T-cell (primary cell): ENCODE measurements around the gene S1PR5. TPM values are rescaled to one million over a fixed set of nuclear protein-coding genes. Genes with fewer than 3 reads are reported as not detected.
"Not testable (repeated sequence)": the region's sequence is repeated elsewhere in the genome, so short reads cannot be mapped to it uniquely, and the experiment has no call there.

Source experiments
- ATAC-seq, 4 experiments: fragments of 200-7000 bp in 3 of 4; fragments of 150-1000 bp in 1 of 4; cut with Tn5 transposase; replicated peaks in 1 of 4; 1 replicate in 3 of 4; 2 replicates in 1 of 4; pipeline ENCODE4 v1.10.0; 2021; ENCODE audit warnings: moderate library complexity in 3 of 4, mild to moderate bottlenecking in 2 of 4, moderate number of reproducible peaks in 1 of 4
- CTCF ChIA-PET, 2 donors: fragments of 300-600 bp; sonication (Branson Sonifier 250); formaldehyde crosslinking; loops; one replicate each; lab custom pipeline; 2022; ENCODE audit warnings: antibody characterized with exemption in 2 of 2; lab: Charles Lee
- POLR2A ChIA-PET, 2 donors: fragments of 300-600 bp; sonication (Branson Sonifier 250); formaldehyde crosslinking; loops; one replicate each; lab custom pipeline; 2022; ENCODE audit warnings: antibody characterized with exemption in 2 of 2; lab: Charles Lee
- DNase-seq, 35 experiments: peaks; one replicate each; pipeline versions ENCODE4 v3.0.0 to v3.0.0-alpha.2; 2013 to 2023
- H3K27ac ChIP-seq: one replicate; pipeline ENCODE4 v1.5.1; 2013; ENCODE audit warnings: low read length
- H3K27me3 ChIP-seq, 2 experiments: replicated peaks in 1 of 2; 1 replicate in 1 of 2; 2 replicates in 1 of 2; pipeline versions ENCODE4 v1.6.1 to v1.7.0; 2013; ENCODE audit warnings: low read length in 1 of 2, mixed read lengths in 1 of 2; ENCODE audit not compliant: control insufficient read depth in 2 of 2, insufficient read depth in 2 of 2; ENCODE audit errors: extremely low read depth in 1 of 2
- H3K36me3 ChIP-seq, 2 donors: 1 replicate in 1 of 2; 2 replicates in 1 of 2; pipeline versions ENCODE4 v1.6.1 to v1.7.0; 2013; ENCODE audit warnings: low read length in 1 of 2; ENCODE audit not compliant: control insufficient read depth in 2 of 2, insufficient read depth in 1 of 2; ENCODE audit errors: extremely low read depth in 1 of 2
- H3K4me1 ChIP-seq, 2 experiments: 1 replicate in 1 of 2; 2 replicates in 1 of 2; pipeline versions ENCODE4 v1.6.1 to v1.7.0; 2013; ENCODE audit warnings: low read length in 2 of 2, mixed read lengths in 1 of 2; ENCODE audit not compliant: insufficient read depth in 2 of 2, control insufficient read depth in 1 of 2; ENCODE audit errors: extremely low read depth in 1 of 2
- H3K4me3 ChIP-seq, 2 donors: 1 replicate in 1 of 2; 2 replicates in 1 of 2; pipeline versions ENCODE4 v1.5.1 to v1.7.0; 2013; ENCODE audit warnings: mild to moderate bottlenecking in 2 of 2, low read length in 1 of 2, moderate library complexity in 1 of 2; ENCODE audit not compliant: control insufficient read depth in 1 of 2; ENCODE audit errors: extremely low read depth in 1 of 2
- H3K9me3 ChIP-seq: 2 replicates; pipeline ENCODE4 v1.7.0; 2013
- H3K27ac Mint-ChIP-seq, 2 donors: one replicate each; pipeline ENCODE4 v1.8.0; 2020 to 2021; ENCODE audit warnings: mild to moderate bottlenecking in 2 of 2, mixed read lengths in 2 of 2
- H3K27me3 Mint-ChIP-seq, 2 donors: one replicate each; pipeline ENCODE4 v1.8.0; 2021 to 2022; ENCODE audit warnings: mixed read lengths in 2 of 2
- H3K36me3 Mint-ChIP-seq: one replicate; pipeline ENCODE4 v1.8.0; 2021; ENCODE audit warnings: mixed read lengths
- H3K4me1 Mint-ChIP-seq, 3 donors: one replicate each; pipeline ENCODE4 v1.8.0; 2020 to 2022; ENCODE audit warnings: mixed read lengths in 3 of 3, mild to moderate bottlenecking in 1 of 3
- H3K4me3 Mint-ChIP-seq, 3 donors: one replicate each; pipeline ENCODE4 v1.8.0; 2020 to 2022; ENCODE audit warnings: mild to moderate bottlenecking in 3 of 3, mixed read lengths in 3 of 3, moderate library complexity in 3 of 3
- H3K9me3 Mint-ChIP-seq, 3 donors: one replicate each; pipeline ENCODE4 v1.8.0; 2020 to 2022; ENCODE audit warnings: mixed read lengths in 3 of 3
- WGBS: methylation state at CpG from one replicate; pipeline ENCODE4 v1.1.5; 2013; ENCODE audit warnings: missing lambda C conversion rate; ENCODE audit not compliant: insufficient coverage; 5-methylcytosine and 5-hydroxymethylcytosine counted together
- total RNA-seq, 35 experiments: library from RNA in 6 of 35; stranded (reverse) in 6 of 35; fragments of 120-200 nt in 1 of 35; gene quantifications; one replicate each; pipeline versions ENCODE4 v1.2.1 to v1.2.4 and lab custom pipeline; 2013 to 2026

The S1PR5 gene
- total RNA-seq, 5 donors from 2014 or later (not counting 1 experiment from before 2014, with no cell fraction given): 1.9 to 25.0 (median 6.5) TPM

DNA sequence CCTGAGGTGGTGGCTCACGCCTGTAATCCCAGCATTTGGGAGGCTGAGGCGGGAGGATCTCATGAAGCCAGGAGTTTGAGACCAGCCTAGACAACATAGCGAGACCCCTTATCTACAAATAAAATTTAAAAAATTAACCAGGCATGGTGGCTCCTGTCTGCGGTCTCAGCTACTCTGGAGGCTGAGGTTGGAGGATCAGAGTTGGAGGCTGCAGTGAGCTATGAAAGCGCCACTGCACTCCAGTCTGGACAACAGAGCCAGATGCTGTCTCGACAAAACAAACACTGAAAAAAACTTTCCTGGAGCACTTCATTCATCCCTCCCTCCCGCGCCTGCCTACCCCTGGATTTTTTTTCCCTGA lies 25.8 kb upstream of the S1PR5 start:
- ATAC-seq: no peak
- WGBS: 60% methylated on average over 6 of the region's 8 CpGs
- ChIA-PET CTCF (interaction anchor here (0.5 to 1.4 kb wide), 6 partner anchors 8 to 210 kb away, joined by 3 to 5 read pairs (median 3); partner anchors contain the start of gene CDC37 (in 1 of the 2)), POLR2A (interaction anchor here in 1 of 2 donors (0.7 kb wide), 2 partner anchors 26 to 159 kb away, joined by 8 to 10 read pairs; no protein-coding TSS in a partner anchor)
- Histone ChIP-seq H3K9me3 (no peaks in the 10 kb centered on the region), H3K4me3 (peak overlapping the region; percentile 35 to 91), H3K36me3 (peaks cover 2 to 11% of the 10 kb centered on the region in 2 donors), H3K4me1 (peaks cover 4 to 32% of the 10 kb centered on the region in 2 experiments), H3K27ac (peak overlapping the region; percentile 13), H3K27me3 (peaks cover 0 to 24% of the 10 kb centered on the region in 2 experiments)
- H3K4me1 Mint-ChIP-seq: peaks cover 12 to 17% (median 16%) of the 10 kb centered on the region in 3 donors
- H3K27me3 Mint-ChIP-seq: peaks cover 10 to 18% of the 10 kb centered on the region in 2 donors
- H3K36me3 Mint-ChIP-seq: peaks cover 3% of the 10 kb centered on the region
- DNase-seq: no peak
- peak overlapping the region; percentile 79 for H3K27ac Mint-ChIP-seq
- H3K9me3 Mint-ChIP-seq: no peaks in the 10 kb centered on the region
- peak overlapping the region; percentile 71 to 78 (median 75) for H3K4me3 Mint-ChIP-seq

GRCh38 chr19:10539016-10539415 lies 21.8 kb upstream of the S1PR5 start:
- H3K36me3 ChIP-seq, H3K4me3 Mint-ChIP-seq, ATAC-seq, POLR2A ChIA-PET, H3K27ac Mint-ChIP-seq, H3K4me1 ChIP-seq, H3K36me3 Mint-ChIP-seq, H3K9me3 ChIP-seq, H3K27ac ChIP-seq, H3K4me1 Mint-ChIP-seq, H3K4me3 ChIP-seq, DNase-seq, H3K9me3 Mint-ChIP-seq: not testable (repeated sequence)
- peaks cover 0 to 39% of the 10 kb centered on the region in 2 experiments for H3K27me3 ChIP-seq
- CTCF ChIA-PET: interaction anchor here in 1 of 2 donors (0.6 kb wide), 1 partner anchor 30 kb away, joined by 4 read pairs; no protein-coding TSS in a partner anchor
- 28% methylated on average over 5 of the region's 9 CpGs for WGBS
- H3K27me3 Mint-ChIP-seq: peaks cover 15 to 31% of the 10 kb centered on the region in 2 donors

GRCh38 chr19:10538204-10538983 lies 21.1 kb upstream of the S1PR5 start:
- Mint-ChIP-seq H3K27ac (no peak overlapping the region), H3K36me3 (no peaks in the 10 kb centered on the region), H3K27me3 (peaks cover 15 to 32% of the 10 kb centered on the region in 2 donors), H3K4me3 (no peak overlapping the region), H3K9me3 (no peaks in the 10 kb centered on the region), H3K4me1 (peaks cover 0 to 3% (median 3%) of the 10 kb centered on the region in 3 donors)
- Histone ChIP-seq H3K27me3 (peaks cover 0 to 39% of the 10 kb centered on the region in 2 experiments), H3K4me3 (no peak overlapping the region), H3K9me3 (no peaks in the 10 kb centered on the region), H3K4me1 (peaks cover 0 to 6% of the 10 kb centered on the region in 2 experiments), H3K27ac (no peak overlapping the region), H3K36me3 (no peaks in the 10 kb centered on the region)
- POLR2A ChIA-PET: interaction anchor here (0.6 kb wide), 2 partner anchors 22 to 27 kb away, joined by 4 to 5 read pairs; partner anchors contain the start of gene KRI1 (in 1 of the 2)
- CTCF ChIA-PET: interaction anchor here in 1 of 2 donors (0.6 to 0.7 kb wide), 2 partner anchors 15 to 41 kb away, joined by 3 to 4 read pairs; no protein-coding TSS in a partner anchor
- ATAC-seq: no peak
- DNase-seq: no peak
- 62% methylated on average over 11 of the region's 20 CpGs for WGBS

GRCh38 chr19:10537668-10538067 lies 20.4 kb upstream of the S1PR5 start:
- no peaks in the 10 kb centered on the region for H3K9me3 Mint-ChIP-seq
- CTCF ChIA-PET: interaction anchor here (0.6 to 0.7 kb wide), 4 partner anchors 10 to 1131 kb away, joined by 3 to 4 read pairs (median 3); no protein-coding TSS in a partner anchor
- peaks cover 15 to 32% of the 10 kb centered on the region in 2 donors for H3K27me3 Mint-ChIP-seq

DNA sequence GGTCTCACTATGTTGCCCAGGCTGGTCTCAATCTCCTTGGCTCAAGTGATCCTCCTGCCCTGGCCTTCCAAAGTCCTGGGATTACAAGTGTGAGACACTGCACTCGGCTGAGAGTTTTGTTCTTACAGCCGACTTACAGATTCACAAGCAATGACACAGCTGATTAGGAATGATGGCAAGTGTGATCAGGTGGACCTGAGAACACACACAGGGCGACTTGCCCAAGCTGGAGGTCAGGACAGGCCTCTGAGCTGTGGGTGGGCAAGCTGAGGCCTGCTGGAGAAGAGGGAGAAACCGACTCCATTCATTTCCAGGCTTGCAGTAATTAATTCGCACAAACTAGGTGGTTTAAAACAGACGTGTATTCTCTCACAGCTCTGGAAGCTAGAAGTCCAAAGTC lies 18.4 kb upstream of the S1PR5 start:
- DNase-seq (no peak), ATAC-seq (no peak)
- no peaks in the 10 kb centered on the region for H3K4me1 ChIP-seq
- Mint-ChIP-seq H3K4me3 (no peak overlapping the region), H3K4me1 (no peaks in the 10 kb centered on the region), H3K27me3 (peaks cover 15 to 32% of the 10 kb centered on the region in 2 donors), H3K9me3 (no peaks in the 10 kb centered on the region), H3K27ac (no peak overlapping the region), H3K36me3 (no peaks in the 10 kb centered on the region)
- 80% methylated on average over 4 of the region's 6 CpGs for WGBS
- no peak overlapping the region for H3K27ac ChIP-seq
- CTCF ChIA-PET: no interaction called here
- H3K36me3 ChIP-seq: no peaks in the 10 kb centered on the region
- no peaks in the 10 kb centered on the region for H3K9me3 ChIP-seq
- H3K4me3 ChIP-seq: no peak overlapping the region
- peaks cover 0 to 34% of the 10 kb centered on the region in 2 experiments for H3K27me3 ChIP-seq
- POLR2A ChIA-PET: interaction anchor here in 1 of 2 donors (0.6 kb wide), 1 partner anchor 25 kb away, joined by 3 read pairs; no protein-coding TSS in a partner anchor

More at GRCh38 chr19:10537668-10538067, 20.4 kb upstream of the S1PR5 start:
- Histone ChIP-seq H3K4me3 (no peak overlapping the region), H3K36me3 (no peaks in the 10 kb centered on the region), H3K27me3 (peaks cover 0 to 39% of the 10 kb centered on the region in 2 experiments), H3K27ac (no peak overlapping the region), H3K9me3 (no peaks in the 10 kb centered on the region), H3K4me1 (no peaks in the 10 kb centered on the region)
- DNase-seq: no peak
- Mint-ChIP-seq H3K36me3 (no peaks in the 10 kb centered on the region), H3K27ac (no peak overlapping the region), H3K4me1 (no peaks in the 10 kb centered on the region), H3K4me3 (no peak overlapping the region)
- 86% methylated on average over 5 of the region's 11 CpGs for WGBS
- ATAC-seq: no peak
- POLR2A ChIA-PET: interaction anchor here (0.6 kb wide), 2 partner anchors 21 to 28 kb away, joined by 4 to 5 read pairs; partner anchors contain the start of gene KRI1 (in 1 of the 2)

- no peak for DNase-seq
- 100% methylated on average over 5 of the region's 10 CpGs for WGBS
- no peaks in the 10 kb centered on the region for H3K4me1 ChIP-seq
- ChIA-PET CTCF (interaction anchor here (0.6 kb wide), 3 partner anchors 41 to 752 kb away, joined by 3 to 7 read pairs (median 3); no protein-coding TSS in a partner anchor), POLR2A (no interaction called here)
- no peaks in the 10 kb centered on the region for H3K9me3 ChIP-seq
- no peaks in the 10 kb centered on the region for H3K36me3 ChIP-seq
- H3K27ac ChIP-seq: no peak overlapping the region
- no peak for ATAC-seq
- H3K36me3 Mint-ChIP-seq: no peaks in the 10 kb centered on the region
- no peak overlapping the region for H3K4me3 Mint-ChIP-seq
- no peak overlapping the region for H3K4me3 ChIP-seq
- no peaks in the 10 kb centered on the region for H3K9me3 Mint-ChIP-seq
- H3K27me3 Mint-ChIP-seq: peaks cover 7 to 21% of the 10 kb centered on the region in 2 donors
- H3K4me1 Mint-ChIP-seq: no peaks in the 10 kb centered on the region
- H3K27ac Mint-ChIP-seq: no peak overlapping the region
- H3K27me3 ChIP-seq: peaks cover 0 to 24% of the 10 kb centered on the region in 2 experiments
These were observed 16.6 kb upstream of the S1PR5 start for GRCh38 chr19:10533646-10534386.
